GM12872 (cell line): ENCODE measurements around the gene UTP4.

Source experiments
- TF ChIP-seq, protein P1 (sequence below): IDR thresholded peaks from 3 replicates; pipeline ENCODE4 v1.5.1; 2011; ENCODE audit warnings: low read depth, mild to moderate bottlenecking, low read length, moderate library complexity; ENCODE audit not compliant: insufficient read depth

UTP4 gene

GRCh38 chr16:69160192-69160591, 27.7 kb downstream of the UTP4 start:
- TF ChIP-seq, protein P1, sequence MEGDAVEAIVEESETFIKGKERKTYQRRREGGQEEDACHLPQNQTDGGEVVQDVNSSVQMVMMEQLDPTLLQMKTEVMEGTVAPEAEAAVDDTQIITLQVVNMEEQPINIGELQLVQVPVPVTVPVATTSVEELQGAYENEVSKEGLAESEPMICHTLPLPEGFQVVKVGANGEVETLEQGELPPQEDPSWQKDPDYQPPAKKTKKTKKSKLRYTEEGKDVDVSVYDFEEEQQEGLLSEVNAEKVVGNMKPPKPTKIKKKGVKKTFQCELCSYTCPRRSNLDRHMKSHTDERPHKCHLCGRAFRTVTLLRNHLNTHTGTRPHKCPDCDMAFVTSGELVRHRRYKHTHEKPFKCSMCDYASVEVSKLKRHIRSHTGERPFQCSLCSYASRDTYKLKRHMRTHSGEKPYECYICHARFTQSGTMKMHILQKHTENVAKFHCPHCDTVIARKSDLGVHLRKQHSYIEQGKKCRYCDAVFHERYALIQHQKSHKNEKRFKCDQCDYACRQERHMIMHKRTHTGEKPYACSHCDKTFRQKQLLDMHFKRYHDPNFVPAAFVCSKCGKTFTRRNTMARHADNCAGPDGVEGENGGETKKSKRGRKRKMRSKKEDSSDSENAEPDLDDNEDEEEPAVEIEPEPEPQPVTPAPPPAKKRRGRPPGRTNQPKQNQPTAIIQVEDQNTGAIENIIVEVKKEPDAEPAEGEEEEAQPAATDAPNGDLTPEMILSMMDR: no peak

- TF ChIP-seq, protein P1: no peak
Observed at GRCh38 chr16:69165584-69165983, 33.1 kb downstream of the UTP4 start.

- TF ChIP-seq, protein P1: no peak
Observed at GRCh38 chr16:69166221-69166833, 33.9 kb downstream of the UTP4 start.

DNA sequence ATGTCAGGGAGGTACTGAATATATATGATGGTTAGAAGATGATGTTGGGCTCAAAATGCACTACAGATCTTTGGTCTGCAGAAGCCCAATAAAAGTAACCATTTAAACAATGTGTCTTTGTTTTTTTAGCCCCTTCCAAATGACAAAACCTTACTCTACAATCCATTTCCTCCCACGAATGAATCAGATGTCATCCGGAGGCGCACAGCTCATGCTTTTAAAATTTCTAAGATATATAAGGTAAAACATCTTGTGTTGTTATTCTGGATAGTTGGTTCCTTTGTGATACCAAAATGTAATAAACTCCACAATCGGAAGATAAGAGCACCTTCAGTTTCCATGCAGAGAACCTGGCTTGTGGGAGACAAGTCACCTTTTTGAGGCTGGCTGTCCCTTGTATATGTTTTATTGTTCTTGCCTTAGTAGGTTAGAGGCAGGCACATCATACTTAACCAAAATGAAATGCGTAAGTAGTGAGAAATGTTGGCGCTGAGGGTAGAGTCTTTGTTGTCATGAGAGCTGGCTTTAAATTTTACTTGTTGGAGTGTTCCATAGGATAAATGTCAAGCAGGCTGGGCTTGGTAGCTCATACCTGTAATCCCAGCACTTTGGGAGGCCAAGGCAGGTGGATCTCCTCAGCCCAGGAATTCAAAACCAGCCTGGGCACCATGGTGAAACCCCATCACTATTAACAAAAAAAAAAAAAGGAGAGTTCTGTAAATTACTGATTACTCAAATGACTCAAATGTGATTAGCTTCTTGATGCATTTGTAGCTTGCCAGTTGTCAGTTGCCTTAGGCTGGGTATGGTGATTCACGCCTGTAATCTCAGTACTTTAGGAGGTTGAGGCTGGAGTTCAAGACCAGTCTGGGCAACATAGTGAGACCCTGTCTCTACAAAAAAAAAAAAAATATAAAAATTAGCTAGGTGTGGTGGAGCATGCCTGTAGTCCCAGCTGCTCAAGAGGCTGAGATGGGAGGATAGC, 34.8 kb downstream of the UTP4 start:
- TF ChIP-seq, protein P1: no peak

DNA sequence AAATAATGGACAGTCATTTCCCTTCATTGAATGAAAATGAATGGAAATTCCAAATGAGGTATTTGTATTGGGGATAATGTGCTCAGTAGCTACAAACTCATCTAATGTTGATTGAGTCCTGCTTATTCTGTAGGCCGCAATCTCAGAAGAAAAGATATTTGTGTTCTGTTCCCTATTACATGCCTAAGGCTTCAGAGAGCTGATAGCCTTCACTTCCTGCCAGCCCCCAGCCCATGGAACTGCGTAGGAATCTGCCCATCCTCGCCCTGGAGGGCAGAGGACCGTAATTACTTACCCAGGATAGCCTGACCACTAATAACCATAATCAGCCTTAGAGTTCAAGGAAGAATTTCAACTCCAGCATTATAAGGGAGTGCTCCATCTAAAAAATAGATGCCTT, 36.6 kb downstream of the UTP4 start:
- TF ChIP-seq, protein P1: no peak

- TF ChIP-seq, protein P1: no peak
Observed at GRCh38 chr16:69169607-69170352, 37.3 kb downstream of the UTP4 start.
